ENCODE results near the gene VAT1L.

Gene VAT1L

GRCh38 chr16:77825196-77825595 is 36.8 kb downstream of the VAT1L start:
- H3K4me3 ChIP-seq = no peak overlapping the region
- H3K27ac ChIP-seq = no peak overlapping the region

GRCh38 chr16:77827032-77827431 is 38.7 kb downstream of the VAT1L start:
- no peak overlapping the region for H3K27ac ChIP-seq
- H3K4me3 ChIP-seq = no peak overlapping the region

GRCh38 chr16:77833921-77834634 is 45.7 kb downstream of the VAT1L start:
- Histone ChIP-seq H3K27ac (peak overlapping the region in 1 of 21 experiments; percentile 14), H3K4me3 (no peak overlapping the region)

DNA sequence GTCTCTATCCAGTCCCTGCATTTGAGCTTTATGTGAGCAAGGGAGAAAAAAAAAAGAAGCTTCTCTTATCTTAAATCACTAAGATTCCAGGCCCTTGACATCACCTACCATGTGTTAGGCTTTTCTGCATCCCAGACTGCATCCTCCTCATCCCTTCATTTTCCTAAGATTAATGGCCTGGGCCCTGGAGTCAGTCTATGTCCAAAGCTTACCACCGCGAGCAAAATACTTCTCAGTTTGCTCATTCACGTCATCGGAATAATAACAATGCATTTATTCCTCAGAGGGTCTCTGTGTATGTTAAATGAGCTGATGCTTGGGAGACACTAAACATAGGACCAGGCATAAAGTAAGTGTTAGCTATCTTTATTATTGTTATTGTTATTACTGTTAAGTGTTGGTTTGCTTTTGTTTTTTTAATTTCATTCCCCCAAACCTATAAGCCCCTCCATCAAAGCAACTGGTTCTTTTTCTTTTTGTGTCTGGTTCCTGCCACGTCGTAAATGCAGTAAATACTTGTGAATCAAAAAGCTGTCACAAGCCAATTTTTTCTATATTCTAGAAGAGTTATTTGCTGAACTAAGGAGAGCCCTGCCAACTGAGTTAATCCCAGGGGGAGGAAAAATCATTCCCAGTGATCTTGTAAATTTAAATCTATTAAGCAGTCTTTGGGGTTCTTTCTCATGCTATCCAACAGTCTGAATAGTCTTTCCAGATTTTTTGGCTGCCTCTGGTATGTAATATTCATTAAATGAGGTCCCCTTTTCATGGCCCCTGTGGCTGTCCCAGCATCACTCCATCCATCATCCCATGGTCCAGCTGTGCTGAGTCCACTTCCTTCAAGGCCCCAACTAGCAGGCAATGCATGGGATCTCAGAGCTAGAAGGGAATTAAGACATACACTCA is 46.5 kb downstream of the VAT1L start:
- H3K27ac ChIP-seq = no peak overlapping the region
- no peak overlapping the region for H3K4me3 ChIP-seq

DNA sequence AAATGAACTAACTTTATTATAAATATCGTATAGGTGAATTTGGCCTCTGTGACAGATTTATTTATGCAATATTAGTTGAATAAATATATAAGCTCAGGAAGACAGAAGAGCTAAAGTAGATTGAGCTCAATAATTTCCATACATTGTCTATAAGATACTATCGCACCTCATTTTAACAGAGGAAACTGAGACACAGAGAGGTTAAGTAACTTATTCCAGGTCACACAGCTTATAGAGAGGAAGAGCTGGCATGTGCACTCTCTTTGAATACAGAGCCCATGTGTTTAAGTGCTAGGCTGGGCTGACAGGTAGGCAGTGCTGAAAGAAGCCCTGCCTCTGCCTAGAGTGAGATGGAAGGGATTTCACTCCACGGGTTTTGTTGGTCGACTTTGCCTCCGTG is 48.4 kb downstream of the VAT1L start:
- Histone ChIP-seq H3K4me3 (no peak overlapping the region), H3K27ac (no peak overlapping the region)

DNA sequence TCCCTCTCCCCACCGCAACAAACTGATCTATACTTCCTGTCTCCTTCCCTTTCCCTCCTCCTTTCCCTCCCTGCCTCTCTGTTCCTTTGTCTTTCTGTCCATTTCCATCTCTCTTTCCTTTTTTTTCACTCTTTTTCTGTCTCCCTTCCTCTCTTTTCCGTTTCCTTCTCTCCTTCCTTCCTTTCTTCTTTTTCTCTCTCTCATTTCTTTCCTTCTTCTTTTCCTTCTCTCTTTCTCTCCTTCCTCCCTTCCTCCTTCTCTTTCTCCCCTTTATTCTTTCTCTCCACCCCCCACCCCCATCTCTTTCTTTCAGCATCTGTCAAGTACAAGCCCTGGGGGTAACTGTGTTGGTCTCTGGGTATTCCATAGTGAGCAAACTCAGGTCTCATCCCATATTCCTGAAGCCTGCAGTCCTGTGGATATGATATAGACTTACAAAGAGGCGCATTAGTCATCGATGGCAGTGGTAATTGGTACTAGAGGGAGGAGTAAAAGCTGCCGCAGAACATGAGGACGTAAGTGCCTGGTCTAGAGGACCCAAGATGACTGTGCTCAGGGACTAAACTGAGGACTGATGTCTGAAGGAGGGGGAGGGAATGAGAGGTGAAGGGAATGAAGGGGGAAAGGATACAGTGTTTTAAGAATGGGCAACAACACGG is 50.4 kb downstream of the VAT1L start:
- no peak overlapping the region for H3K27ac ChIP-seq
- H3K4me3 ChIP-seq = no peak overlapping the region

DNA sequence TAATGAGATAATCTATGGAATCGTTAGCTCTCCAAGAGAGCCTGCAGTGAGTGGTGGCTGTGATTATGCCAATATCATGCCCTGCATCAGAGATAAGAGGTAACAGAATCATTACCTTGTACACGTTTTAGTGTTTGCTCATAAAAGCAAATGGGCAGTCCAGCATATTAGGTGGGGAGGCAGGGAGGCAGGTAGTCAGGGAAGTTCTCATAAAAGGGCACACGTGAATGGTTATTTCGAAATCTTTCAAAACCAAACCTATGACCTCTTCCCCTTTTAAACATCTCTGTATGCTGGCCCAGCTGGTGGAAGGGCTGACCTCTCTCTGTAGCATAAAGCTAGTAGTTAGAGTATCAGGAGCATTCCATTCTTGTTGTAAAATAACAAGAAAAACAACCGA is 51.7 kb downstream of the VAT1L start:
- no peak overlapping the region for H3K4me3 ChIP-seq
- no peak overlapping the region for H3K27ac ChIP-seq

GRCh38 chr16:77840673-77841501 is 52.5 kb downstream of the VAT1L start:
- H3K4me3 ChIP-seq = no peak overlapping the region

GRCh38 chr16:77841502-77841763 is 53.1 kb downstream of the VAT1L start:
- Histone ChIP-seq H3K4me3 (no peak overlapping the region), H3K27ac (no peak overlapping the region)

More at GRCh38 chr16:77840673-77841501, 52.5 kb downstream of the VAT1L start:
- H3K27ac ChIP-seq = peak overlapping the region in 1 of 21 experiments; percentile 31

GRCh38 chr16:77842468-77842867 is 54.1 kb downstream of the VAT1L start:
- Histone ChIP-seq H3K27ac (no peak overlapping the region), H3K4me3 (no peak overlapping the region)

DNA sequence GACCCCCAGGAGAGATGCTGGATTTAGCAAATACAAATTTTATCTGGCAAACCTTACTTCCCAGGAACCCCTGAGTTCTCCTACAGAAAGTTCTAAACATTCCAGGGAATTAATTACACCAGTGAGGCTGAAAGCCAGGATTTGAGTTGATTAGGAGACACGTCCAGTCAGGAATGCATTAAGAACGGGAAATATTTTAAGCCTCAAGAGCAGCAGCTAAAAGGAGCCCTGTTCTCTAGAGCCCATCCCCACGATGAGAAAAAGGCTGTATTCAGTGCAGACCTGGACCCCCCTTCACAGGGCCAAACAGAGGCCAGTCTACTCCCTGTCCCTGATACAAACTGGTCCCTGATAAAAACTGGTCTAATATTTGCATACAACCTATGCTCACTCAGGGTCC is 55.0 kb downstream of the VAT1L start:
- Histone ChIP-seq H3K4me3 (no peak overlapping the region), H3K27ac (no peak overlapping the region)

GRCh38 chr16:77844801-77845200 is 56.4 kb downstream of the VAT1L start:
- H3K27ac ChIP-seq = no peak overlapping the region
- no peak overlapping the region for H3K4me3 ChIP-seq

- H3K4me3 ChIP-seq = no peak overlapping the region
- H3K27ac ChIP-seq = no peak overlapping the region
Measured at GRCh38 chr16:77849646-77850258, 61.4 kb downstream of the VAT1L start.

DNA sequence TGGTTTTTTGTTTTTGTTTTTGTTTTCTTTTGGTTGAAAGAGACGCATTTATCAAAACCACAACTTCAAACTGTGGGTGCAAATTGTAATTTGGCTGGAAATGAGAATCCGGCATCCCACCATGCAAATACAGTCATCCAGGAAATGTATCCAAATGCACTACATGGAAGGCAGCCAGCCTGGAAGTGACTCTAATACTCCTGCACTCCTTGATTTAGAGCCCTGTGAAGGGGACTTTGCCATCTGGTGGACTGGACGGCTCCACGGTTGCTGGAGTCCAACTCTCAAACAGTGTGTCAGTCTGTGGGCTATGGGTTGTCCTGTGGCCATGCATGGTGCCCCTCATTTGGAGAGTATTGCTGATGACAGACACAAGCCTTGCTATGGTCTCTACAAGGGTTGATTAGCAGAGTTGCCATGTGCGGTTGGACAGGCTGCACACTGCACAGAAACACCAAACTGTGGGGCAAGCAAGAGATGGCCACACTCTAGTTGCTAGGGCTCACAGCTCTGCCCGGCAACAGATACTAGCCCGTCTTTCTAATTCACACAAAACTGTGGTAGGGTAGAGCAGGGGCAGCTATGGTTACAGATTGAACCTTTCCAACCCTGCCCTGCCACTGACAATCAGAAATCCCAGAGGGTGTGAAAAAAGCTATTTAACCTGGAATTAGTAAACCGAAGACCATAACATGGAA is 62.4 kb downstream of the VAT1L start:
- Histone ChIP-seq H3K4me3 (no peak overlapping the region), H3K27ac (no peak overlapping the region)

DNA sequence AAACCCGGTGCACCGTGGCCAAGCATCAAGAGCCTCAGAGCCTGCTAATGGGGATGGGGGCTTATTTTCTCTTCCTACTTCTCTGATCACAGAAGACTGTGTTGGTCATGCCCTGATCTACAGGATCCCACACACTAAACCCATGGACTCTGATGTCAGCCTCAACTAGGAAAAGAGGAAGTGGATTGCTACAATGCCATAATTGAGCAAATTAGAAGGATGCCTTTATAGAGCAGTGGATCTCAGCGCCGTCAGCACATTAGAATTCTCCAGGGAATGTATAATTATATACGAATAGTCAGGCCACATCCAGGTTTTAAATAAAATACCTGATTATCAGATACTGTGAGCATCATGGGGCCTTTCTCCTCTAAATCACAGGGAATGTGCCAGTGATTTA is 64.8 kb downstream of the VAT1L start:
- H3K4me3 ChIP-seq = no peak overlapping the region
- no peak overlapping the region for H3K27ac ChIP-seq

DNA sequence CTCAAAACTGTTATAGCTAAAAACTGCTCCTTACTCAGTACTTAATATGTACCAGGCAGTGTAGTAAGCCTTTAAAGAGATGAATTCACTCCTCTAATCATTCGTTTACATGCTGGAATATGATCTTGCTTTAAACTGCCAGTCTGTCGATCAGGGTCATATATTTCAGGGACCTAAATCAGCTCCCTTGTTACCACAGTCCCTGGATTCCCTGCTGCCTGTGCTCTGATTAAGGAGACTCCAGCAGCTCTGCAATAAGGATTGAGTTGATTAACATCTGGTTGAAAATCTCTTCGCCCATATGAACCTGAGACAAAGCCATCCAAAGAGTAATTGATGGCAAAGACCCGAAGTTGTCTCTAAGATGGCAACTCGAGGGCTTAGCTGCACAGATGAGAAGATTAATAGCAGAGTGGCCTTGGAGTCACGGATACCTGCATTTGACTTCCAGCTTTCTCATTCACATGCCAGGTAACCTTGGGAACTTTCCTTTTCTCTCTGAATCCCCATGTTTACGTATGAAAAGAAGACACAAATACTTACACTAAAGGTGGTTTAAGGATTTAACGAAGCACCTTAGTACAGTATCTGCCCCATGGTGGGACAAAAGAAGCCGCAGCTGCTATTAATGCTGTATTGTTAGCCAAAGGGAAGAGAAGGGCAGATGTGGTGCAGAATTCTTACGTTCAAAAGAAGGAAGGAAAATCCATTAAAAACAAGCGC is 68.2 kb downstream of the VAT1L start:
- Histone ChIP-seq H3K27ac (no peak overlapping the region), H3K4me3 (no peak overlapping the region)

DNA sequence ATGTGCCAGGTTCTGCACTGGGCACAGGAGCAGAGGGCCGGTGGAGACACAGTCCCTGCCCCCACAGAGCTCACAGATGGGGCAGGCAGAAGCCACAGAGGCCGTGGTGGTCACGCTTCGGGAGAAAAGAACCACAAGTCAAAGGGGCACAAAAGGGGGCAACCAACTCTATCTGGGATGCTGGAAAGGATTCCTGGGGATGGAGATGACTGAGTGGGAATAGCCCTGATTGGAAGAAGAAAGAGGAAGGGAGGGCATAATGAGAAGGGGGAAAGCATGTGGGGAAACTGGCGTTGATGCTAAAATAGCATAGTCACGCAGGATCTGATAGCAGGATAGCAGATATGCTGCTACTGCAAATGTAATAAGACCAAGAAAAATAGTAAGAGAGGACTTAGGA is 69.7 kb downstream of the VAT1L start:
- H3K4me3 ChIP-seq = no peak overlapping the region
- H3K27ac ChIP-seq = no peak overlapping the region

GRCh38 chr16:77859493-77860232 is 71.3 kb downstream of the VAT1L start:
- no peak overlapping the region for H3K4me3 ChIP-seq
- H3K27ac ChIP-seq = no peak overlapping the region

Measured in skin epidermis (tissue), 12 donors.